ENCODE data around the gene AMN. TPM values are rescaled to one million over a fixed set of nuclear protein-coding genes. Genes with fewer than 3 reads are reported as not detected.
A peak's percentile ranks its signal among the peaks of the same experiment; 100 is the strongest.
"Not testable (repeated sequence)": the region's sequence is repeated elsewhere in the genome, so short reads cannot be mapped to it uniquely, and the experiment has no call there.

Gene AMN
- 11.8 TPM for total RNA-seq

DNA sequence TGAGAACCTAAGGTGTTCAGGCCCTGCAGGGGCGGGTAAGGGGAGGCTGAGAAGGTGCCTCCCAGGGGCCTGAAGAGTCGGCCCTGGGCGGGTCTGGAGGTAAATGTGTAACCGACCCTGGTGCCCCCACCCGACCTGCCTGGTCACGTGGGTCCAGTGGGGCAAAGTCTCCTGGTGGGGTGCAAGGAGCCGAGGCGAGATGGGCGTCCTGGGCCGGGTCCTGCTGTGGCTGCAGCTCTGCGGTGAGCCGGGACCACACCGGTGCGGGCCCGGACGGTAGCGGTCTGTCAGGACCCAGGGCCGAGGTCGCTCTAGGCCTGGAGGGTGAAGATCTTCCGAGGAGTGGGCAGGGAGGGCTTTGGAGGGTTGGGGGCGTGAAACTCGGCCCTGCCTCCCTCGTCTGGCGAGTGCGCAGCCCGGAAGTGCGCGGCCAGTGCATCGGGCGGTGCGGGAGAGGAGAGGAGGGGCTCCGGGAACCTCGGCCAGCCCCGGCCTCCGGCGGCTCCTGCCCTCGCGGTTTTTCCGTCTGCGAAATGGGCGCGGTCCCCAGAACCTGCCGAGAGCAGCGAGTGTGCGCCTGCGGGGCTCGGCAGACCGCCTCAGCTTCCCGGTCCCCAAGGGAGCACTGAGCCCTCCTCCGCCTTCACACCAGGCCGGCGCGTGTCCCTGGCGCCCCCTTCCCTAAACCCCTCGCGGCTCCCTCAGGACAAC lies at the start of gene AMN:
TSS of gene AMN (plus strand) at position 174 of the 711 bp plus-strand sequence. CDS start at position 200, 26 bp downstream.
- no peaks in the 10 kb centered on the region for H3K27me3 ChIP-seq
- no peak within 1 kb of the TSS for H3K27ac ChIP-seq
- H3K36me3 ChIP-seq: no peaks in the 10 kb centered on the region
- no peak for TF ChIP-seq POLR2A (IDR thresholded peaks at IDR 0.05)
- TF ChIP-seq, protein P1, sequence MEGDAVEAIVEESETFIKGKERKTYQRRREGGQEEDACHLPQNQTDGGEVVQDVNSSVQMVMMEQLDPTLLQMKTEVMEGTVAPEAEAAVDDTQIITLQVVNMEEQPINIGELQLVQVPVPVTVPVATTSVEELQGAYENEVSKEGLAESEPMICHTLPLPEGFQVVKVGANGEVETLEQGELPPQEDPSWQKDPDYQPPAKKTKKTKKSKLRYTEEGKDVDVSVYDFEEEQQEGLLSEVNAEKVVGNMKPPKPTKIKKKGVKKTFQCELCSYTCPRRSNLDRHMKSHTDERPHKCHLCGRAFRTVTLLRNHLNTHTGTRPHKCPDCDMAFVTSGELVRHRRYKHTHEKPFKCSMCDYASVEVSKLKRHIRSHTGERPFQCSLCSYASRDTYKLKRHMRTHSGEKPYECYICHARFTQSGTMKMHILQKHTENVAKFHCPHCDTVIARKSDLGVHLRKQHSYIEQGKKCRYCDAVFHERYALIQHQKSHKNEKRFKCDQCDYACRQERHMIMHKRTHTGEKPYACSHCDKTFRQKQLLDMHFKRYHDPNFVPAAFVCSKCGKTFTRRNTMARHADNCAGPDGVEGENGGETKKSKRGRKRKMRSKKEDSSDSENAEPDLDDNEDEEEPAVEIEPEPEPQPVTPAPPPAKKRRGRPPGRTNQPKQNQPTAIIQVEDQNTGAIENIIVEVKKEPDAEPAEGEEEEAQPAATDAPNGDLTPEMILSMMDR (IDR thresholded peaks at IDR 0.05): no peak
- no peak for TF ChIP-seq POLR2AphosphoS5 (IDR thresholded peaks at IDR 0.05; ENCODE audit: insufficient read depth in 1 of 2, low read depth in 1 of 2)
- H3K9me3 ChIP-seq: no peaks in the 10 kb centered on the region
- no peak for DNase-seq (ENCODE audit: extremely low spot score in 2 of 2)
- H3K4me3 ChIP-seq: peak within 1 kb of the TSS; percentile 13 to 15
- intact Hi-C loops (cut with DNase I): loop anchor here (10.0 kb wide), 1 partner anchor 228 kb away; no protein-coding TSS in a partner anchor
- H3K4me1 ChIP-seq: peaks cover 19% of the 10 kb centered on the region

GRCh38 chr14:102873131-102873530 lies 49.3 kb upstream of the AMN start:
- TF ChIP-seq, protein P1 (IDR thresholded peaks at IDR 0.05): no peak
- no peak for TF ChIP-seq POLR2AphosphoS5 (IDR thresholded peaks at IDR 0.05; ENCODE audit: insufficient read depth in 1 of 2, low read depth in 1 of 2)
- no peak for TF ChIP-seq POLR2A (IDR thresholded peaks at IDR 0.05)
- H3K27ac ChIP-seq: no peak overlapping the region
- H3K27me3 ChIP-seq: no peaks in the 10 kb centered on the region
- DNase-seq (ENCODE audit: extremely low spot score in 2 of 2): no peak
- H3K4me1 ChIP-seq: no peaks in the 10 kb centered on the region
- intact Hi-C loops (cut with DNase I): no loop called here
- H3K36me3 ChIP-seq: peaks cover 0 to 54% of the 10 kb centered on the region in 2 donors
- H3K4me3 ChIP-seq: no peak overlapping the region
- no peaks in the 10 kb centered on the region for H3K9me3 ChIP-seq

GRCh38 chr14:102873546-102874061 lies 48.9 kb upstream of the AMN start:
- Histone ChIP-seq H3K36me3 (peaks cover 0 to 54% of the 10 kb centered on the region in 2 donors), H3K9me3 (no peaks in the 10 kb centered on the region), H3K27ac (no peak overlapping the region), H3K27me3 (no peaks in the 10 kb centered on the region), H3K4me3 (no peak overlapping the region), H3K4me1 (no peaks in the 10 kb centered on the region)
- DNase-seq (ENCODE audit: extremely low spot score in 2 of 2): no peak
- TF ChIP-seq, protein P1 (IDR thresholded peaks at IDR 0.05): no peak
- TF ChIP-seq POLR2A (IDR thresholded peaks at IDR 0.05): no peak
- intact Hi-C loops (cut with DNase I): no loop called here

- H3K27ac ChIP-seq: no peak overlapping the region
- H3K4me3 ChIP-seq: no peak overlapping the region
- intact Hi-C loops (cut with DNase I): no loop called here
- H3K36me3 ChIP-seq: peaks cover 0 to 54% of the 10 kb centered on the region in 2 donors
- DNase-seq (ENCODE audit: extremely low spot score in 2 of 2): no peak
- no peaks in the 10 kb centered on the region for H3K4me1 ChIP-seq
- H3K9me3 ChIP-seq: no peaks in the 10 kb centered on the region
- no peaks in the 10 kb centered on the region for H3K27me3 ChIP-seq
- TF ChIP-seq POLR2AphosphoS5 (IDR thresholded peaks at IDR 0.05; ENCODE audit: insufficient read depth in 1 of 2, low read depth in 1 of 2) (no peak), POLR2A (IDR thresholded peaks at IDR 0.05) (no peak)
- TF ChIP-seq, protein P1 (IDR thresholded peaks at IDR 0.05): no peak
Observed at GRCh38 chr14:102875652-102876051, 46.8 kb upstream of the AMN start.

GRCh38 chr14:102877511-102877910 lies 45.0 kb upstream of the AMN start:
- intact Hi-C loops (cut with DNase I); H3K27me3 ChIP-seq: not testable (repeated sequence)
- H3K36me3 ChIP-seq: peaks cover 0 to 41% of the 10 kb centered on the region in 2 donors

More at GRCh38 chr14:102877511-102877910, 45.0 kb upstream of the AMN start:
- H3K4me3 ChIP-seq; H3K9me3 ChIP-seq; DNase-seq (ENCODE audit: extremely low spot score in 2 of 2); H3K4me1 ChIP-seq; H3K27ac ChIP-seq: not testable (repeated sequence)
